K562 (cell line): ENCODE measurements around the gene LUZP1. TPM values are rescaled to one million over a fixed set of nuclear protein-coding genes. Genes with fewer than 3 reads are reported as not detected.

Source experiments
- ARNT ChIP-seq, 2 experiments: fragments of 450-650 bp; IDR thresholded peaks; 2 replicates each; pipeline ENCODE4 v1.6.1; 2016; ENCODE audit warnings: mild to moderate bottlenecking in 1 of 2
- CBX2 ChIP-seq: fragments of 200-600 bp; sonication (generic); IDR thresholded peaks from one replicate; pipeline ENCODE4 v1.6.1; 2012; ENCODE audit warnings: mild to moderate bottlenecking, low read length, inconsistent platforms; ENCODE audit not compliant: insufficient read depth, poor library complexity, severe bottlenecking
- HINFP ChIP-seq: fragments of 450-650 bp; conservative IDR thresholded peaks from 2 replicates; pipeline ENCODE4 v1.6.1; 2016; ENCODE audit warnings: missing genetic modification characterization, low read depth, mild to moderate bottlenecking, control low read depth, missing compliant biosample characterization
- SREBF1 ChIP-seq: fragments of 150-350 bp; IDR thresholded peaks from 2 replicates; pipeline ENCODE4 v1.6.1; 2014; ENCODE audit warnings: antibody characterized with exemption, low read depth, low read length, borderline replicate concordance
- TSHZ1 ChIP-seq: fragments of 250-450 bp; sonication (Bioruptor Pico); IDR thresholded peaks from 2 replicates; pipeline ENCODE4 v1.4.0; 2020; ENCODE audit warnings: mild to moderate bottlenecking, moderate library complexity
- ZMIZ1 ChIP-seq, 2 experiments: fragments of 150-350 bp in 1 of 2; IDR thresholded peaks; 2 replicates each; pipeline ENCODE4 v1.6.1; 2012 to 2016; ENCODE audit warnings: low read depth in 2 of 2, low read length in 2 of 2, mild to moderate bottlenecking in 1 of 2, moderate library complexity in 1 of 2
- ZNF146 ChIP-seq: IDR thresholded peaks from one replicate; pipeline ENCODE4 v1.6.1; 2018; ENCODE audit warnings: missing compliant biosample characterization; ENCODE audit not compliant: unreplicated experiment
- ZNF318 ChIP-seq, 2 experiments: fragments of 450-650 bp; IDR thresholded peaks; 2 replicates each; pipeline ENCODE4 v1.6.1; 2016; ENCODE audit warnings: mild to moderate bottlenecking in 2 of 2, borderline replicate concordance in 1 of 2, low read depth in 1 of 2, moderate library complexity in 1 of 2
- polyA plus RNA-seq, 8 experiments: library from polyadenylated mRNA; depleted of rRNA in 4 of 8; stranded (reverse) in 5 of 8; unstranded in 3 of 8; fragments of >200 nt; fragmentation: Nextera tagmentation in 2 of 8; fragmentation: Illumina TruSeq in 1 of 8; extraction: Ambion mirVana in 2 of 8; extraction: Trizol in 1 of 8; gene quantifications; 2 replicates each; pipeline versions ENCODE4 v1.2.1 to v1.2.3, GENCODE V29; 2011 to 2014; ENCODE audit warnings: inconsistent platforms in 1 of 8, missing spikeins in 1 of 8
- total RNA-seq, 7 experiments: library from RNA; depleted of rRNA in 6 of 7; stranded (reverse); fragments of >200 nt in 6 of 7; fragmentation: Illumina TruSeq in 2 of 7; extraction: Trizol in 2 of 7; gene quantifications; 2 replicates each; pipeline versions ENCODE4 v1.2.1 to v1.2.3, GENCODE V29; 2011 to 2021; ENCODE audit warnings: low replicate concordance in 1 of 7

Gene LUZP1
- total and polyA plus RNA-seq, 9 of the 15 experiments (the other 6 are each of a cell fraction or from before 2014, with no cell fraction given) = 6.5 to 19.1 (median 12.4) TPM

- no peak for TF ChIP-seq CBX2
- TF ChIP-seq HINFP (tag) = no peak
- no peak for TF ChIP-seq ZNF318 (IDR thresholded peaks at IDR 0.05; ENCODE audit: borderline replicate concordance in 1 of 2, low read depth in 1 of 2)
- 0 out of 4 replicates have a peak, but pooled peaks of 1 of the 2 experiments have one; percentile 41 for TF ChIP-seq ARNT (IDR thresholded peaks at IDR 0.05)
- no peak for TF ChIP-seq ZMIZ1 (IDR thresholded peaks at IDR 0.05; ENCODE audit: low read depth in 2 of 2, low read length in 2 of 2)
- TF ChIP-seq ZNF146 (CRISPR knock-in tag) = no peak
- TF ChIP-seq SREBF1 = no peak
- TF ChIP-seq TSHZ1 (CRISPR knock-in tag) = no peak
These were observed 52.3 kb downstream of the LUZP1 start (continued) for GRCh38 chr1:23116216-23116836.
